ENCODE measurements around the gene RAF1. TPM values are rescaled to one million over a fixed set of nuclear protein-coding genes. Genes with fewer than 3 reads are reported as not detected.

The RAF1 gene
- total RNA-seq, 1 experiment from 2014 or later: 68.8 TPM

GRCh38 chr3:12559520-12559919 is 104.4 kb downstream of the RAF1 start:
- POLR2A ChIA-PET: interaction anchor here (0.6 kb wide), 1 partner anchor 500 kb away, joined by 4 read pairs; no protein-coding TSS in a partner anchor
- peaks cover 39% of the 10 kb centered on the region for H3K4me1 ChIP-seq (ENCODE audit: control insufficient read depth, insufficient read depth, low read length)
- no TSS peak for BruUV-seq (replicated peaks)
- DNase-seq (ENCODE audit: low read depth, low spot score) (no peak), ATAC-seq (no peak)
- no peak overlapping the region for H3K4me3 ChIP-seq (ENCODE audit: low read depth in 2 of 2, low read length in 2 of 2)
- H3K36me3 ChIP-seq (ENCODE audit: control insufficient read depth, insufficient read depth, low read length): peaks cover 3% of the 10 kb centered on the region; the same call in 1 of the 2 replicates
- no peak for TF ChIP-seq POLR2AphosphoS5 (IDR thresholded peaks at IDR 0.05; ENCODE audit: low read depth, low read length)
- no peak for TF ChIP-seq SIN3A (IDR thresholded peaks at IDR 0.05; ENCODE audit: borderline replicate concordance, insufficient read depth, low read depth, low read length)
- TF ChIP-seq REST (IDR thresholded peaks at IDR 0.05; ENCODE audit: insufficient read depth in 1 of 2, low read depth in 2 of 2, low read length in 1 of 2): no peak
- no peak for TF ChIP-seq TCF7L2 (IDR thresholded peaks at IDR 0.05; ENCODE audit: low read depth, low read length)
- no peak for TF ChIP-seq CTCF (IDR thresholded peaks at IDR 0.05)
- intact Hi-C loops (cut with micrococcal nuclease; ENCODE audit: unreplicated experiment) (no loop called here), in situ Hi-C loops (cut with HindIII; ENCODE audit: low pct_unique_long_range_greater_than_20kb, low sequenced_read_pairs) (no loop called here)
- CTCF ChIA-PET: no interaction called here
- no peaks in the 10 kb centered on the region for H3K27me3 ChIP-seq (ENCODE audit: control insufficient read depth, insufficient read depth, low read length)
- H3K27ac ChIP-seq (ENCODE audit: low read length): no peak overlapping the region
- H3K9me3 ChIP-seq (ENCODE audit: control insufficient read depth, insufficient read depth, low read depth, low read length): no peaks in the 10 kb centered on the region

GRCh38 chr3:12558706-12559105 is 105.2 kb downstream of the RAF1 start:
- intact Hi-C loops (cut with micrococcal nuclease; ENCODE audit: unreplicated experiment) (no loop called here), in situ Hi-C loops (cut with HindIII; ENCODE audit: low pct_unique_long_range_greater_than_20kb, low sequenced_read_pairs) (no loop called here)
- Histone ChIP-seq H3K27me3 (ENCODE audit: control insufficient read depth, insufficient read depth, low read length) (no peaks in the 10 kb centered on the region), H3K27ac (ENCODE audit: low read length) (peak overlapping the region; percentile 70; the same call in 1 of the 2 replicates), H3K36me3 (ENCODE audit: control insufficient read depth, insufficient read depth, low read length) (peaks cover 3% of the 10 kb centered on the region; the same call in 1 of the 2 replicates), H3K4me1 (ENCODE audit: control insufficient read depth, insufficient read depth, low read length) (peaks cover 40% of the 10 kb centered on the region), H3K4me3 (ENCODE audit: low read depth in 2 of 2, low read length in 2 of 2) (peak overlapping the region; percentile 88 to 89), H3K9me3 (ENCODE audit: control insufficient read depth, insufficient read depth, low read depth, low read length) (no peaks in the 10 kb centered on the region)
- no peak for DNase-seq (ENCODE audit: low read depth, low spot score)
- TF ChIP-seq REST (IDR thresholded peaks at IDR 0.05; ENCODE audit: insufficient read depth in 1 of 2, low read depth in 2 of 2, low read length in 1 of 2): no peak
- ChIA-PET CTCF (no interaction called here), POLR2A (no interaction called here)
- no peak for ATAC-seq
- no TSS peak for BruUV-seq (replicated peaks)
